AG09309 (cell line): Measurements from ENCODE around the gene CNIH3.
A peak's percentile ranks its signal among the peaks of the same experiment; 100 is the strongest.

Source experiments
- DNase-seq: peaks from one replicate; pipeline ENCODE4 v3.0.0-alpha.2; 2010; ENCODE audit warnings: low read depth
- H3K4me3 ChIP-seq: 2 replicates; pipeline ENCODE4 v1.5.1; 2011; ENCODE audit warnings: mild to moderate bottlenecking, low read depth, low read length, moderate library complexity; ENCODE audit not compliant: control insufficient read depth
- TF ChIP-seq, protein P1 (sequence below): IDR thresholded peaks from 2 replicates; pipeline ENCODE4 v1.5.1; 2011; ENCODE audit warnings: mild to moderate bottlenecking, low read depth, low read length, inconsistent platforms; ENCODE audit not compliant: insufficient read depth, control insufficient read depth; ENCODE audit errors: missing control alignments

CNIH3 gene

DNA sequence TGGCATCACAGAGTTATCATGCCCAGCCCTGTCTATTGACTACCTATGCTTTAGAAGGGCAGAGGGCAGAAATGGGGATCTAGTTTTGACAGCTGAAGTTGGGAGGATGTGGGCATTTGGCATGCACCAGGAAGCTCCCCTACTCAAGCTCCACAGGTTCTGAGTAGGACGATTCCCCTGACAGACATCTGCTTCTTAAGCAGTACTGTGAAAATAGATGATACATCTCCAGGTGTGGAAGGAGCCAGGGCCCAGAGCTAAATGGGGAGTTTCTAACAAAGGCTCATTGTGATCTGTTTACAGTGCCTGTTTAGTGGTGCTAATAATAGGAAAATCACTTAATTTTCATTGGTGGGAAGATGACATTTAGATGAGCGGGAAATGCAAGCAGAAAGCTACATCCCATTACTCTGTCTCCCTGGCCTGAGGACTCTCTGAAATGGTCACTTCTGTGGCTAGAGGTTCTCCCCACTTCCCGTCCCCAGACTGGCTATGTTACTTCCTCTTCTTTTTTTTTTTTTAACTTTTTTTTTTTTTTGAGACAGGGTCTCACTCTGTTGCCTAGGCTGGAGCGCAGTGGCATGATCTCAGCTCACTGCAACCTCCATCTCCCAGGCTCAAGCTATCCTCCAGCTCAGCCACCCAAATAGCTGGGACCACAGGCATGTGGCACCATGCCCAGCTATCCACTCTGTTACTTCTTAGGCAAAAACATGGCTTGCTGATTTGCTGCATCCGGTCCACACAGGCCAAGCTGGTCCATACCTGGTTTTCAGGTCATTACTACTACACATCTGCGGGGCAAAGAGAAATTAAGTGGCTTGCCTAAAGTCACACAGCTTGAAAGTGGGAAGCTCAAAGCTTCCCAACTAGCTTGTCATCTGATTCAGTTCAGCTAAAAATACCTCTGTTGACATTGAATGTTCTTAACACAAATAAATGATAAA lies 23.2 kb upstream of the CNIH3 start:
- peak; percentile 79 for DNase-seq
- TF ChIP-seq, protein P1, sequence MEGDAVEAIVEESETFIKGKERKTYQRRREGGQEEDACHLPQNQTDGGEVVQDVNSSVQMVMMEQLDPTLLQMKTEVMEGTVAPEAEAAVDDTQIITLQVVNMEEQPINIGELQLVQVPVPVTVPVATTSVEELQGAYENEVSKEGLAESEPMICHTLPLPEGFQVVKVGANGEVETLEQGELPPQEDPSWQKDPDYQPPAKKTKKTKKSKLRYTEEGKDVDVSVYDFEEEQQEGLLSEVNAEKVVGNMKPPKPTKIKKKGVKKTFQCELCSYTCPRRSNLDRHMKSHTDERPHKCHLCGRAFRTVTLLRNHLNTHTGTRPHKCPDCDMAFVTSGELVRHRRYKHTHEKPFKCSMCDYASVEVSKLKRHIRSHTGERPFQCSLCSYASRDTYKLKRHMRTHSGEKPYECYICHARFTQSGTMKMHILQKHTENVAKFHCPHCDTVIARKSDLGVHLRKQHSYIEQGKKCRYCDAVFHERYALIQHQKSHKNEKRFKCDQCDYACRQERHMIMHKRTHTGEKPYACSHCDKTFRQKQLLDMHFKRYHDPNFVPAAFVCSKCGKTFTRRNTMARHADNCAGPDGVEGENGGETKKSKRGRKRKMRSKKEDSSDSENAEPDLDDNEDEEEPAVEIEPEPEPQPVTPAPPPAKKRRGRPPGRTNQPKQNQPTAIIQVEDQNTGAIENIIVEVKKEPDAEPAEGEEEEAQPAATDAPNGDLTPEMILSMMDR = no peak

DNA sequence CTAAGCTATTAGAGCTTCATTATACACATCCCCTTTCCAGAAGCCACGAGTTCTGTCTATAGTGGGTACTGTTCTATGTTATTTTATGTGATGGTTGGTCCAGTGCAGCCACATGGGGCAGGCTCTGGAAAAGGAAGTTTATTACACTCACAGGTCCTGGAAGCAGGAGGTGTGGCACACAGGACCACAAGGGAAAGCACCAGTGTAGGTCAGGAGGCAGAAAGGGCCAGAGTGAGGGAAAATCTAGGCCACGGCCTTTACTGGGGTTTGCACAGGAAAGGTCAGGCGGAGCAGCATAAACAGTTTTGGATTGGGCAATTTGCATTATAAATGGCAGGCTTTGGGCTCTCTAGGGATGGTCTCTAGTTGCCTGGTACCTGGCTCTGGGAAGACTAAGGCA lies 21.8 kb upstream of the CNIH3 start:
- TF ChIP-seq, protein P1 = no peak
- DNase-seq = no peak

More for the DNA sequence above, 23.2 kb upstream of the CNIH3 start:
- H3K4me3 ChIP-seq = no peak overlapping the region

DNA sequence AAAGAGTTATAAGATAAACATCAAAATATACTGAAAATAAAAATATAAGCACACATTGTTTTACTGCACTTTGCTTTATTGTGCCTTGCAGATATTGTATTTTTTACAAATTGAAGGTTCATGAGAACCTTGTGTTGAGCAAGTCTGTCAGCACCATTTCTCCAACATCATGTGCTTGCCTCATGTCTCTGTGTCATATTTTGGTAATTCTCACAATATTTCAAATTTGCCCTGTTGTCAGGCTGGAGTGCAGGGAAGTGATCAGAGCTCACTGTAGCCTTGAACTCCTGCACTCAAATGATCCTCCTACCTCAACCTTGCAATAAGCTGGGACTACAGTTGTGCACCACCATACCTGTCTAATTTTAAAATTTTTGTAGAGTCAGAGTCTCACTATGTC lies 21.3 kb upstream of the CNIH3 start:
- TF ChIP-seq, protein P1 = no peak
- no peak overlapping the region for H3K4me3 ChIP-seq
- DNase-seq = no peak

More for the DNA sequence above, 21.8 kb upstream of the CNIH3 start:
- H3K4me3 ChIP-seq = no peak overlapping the region

DNA sequence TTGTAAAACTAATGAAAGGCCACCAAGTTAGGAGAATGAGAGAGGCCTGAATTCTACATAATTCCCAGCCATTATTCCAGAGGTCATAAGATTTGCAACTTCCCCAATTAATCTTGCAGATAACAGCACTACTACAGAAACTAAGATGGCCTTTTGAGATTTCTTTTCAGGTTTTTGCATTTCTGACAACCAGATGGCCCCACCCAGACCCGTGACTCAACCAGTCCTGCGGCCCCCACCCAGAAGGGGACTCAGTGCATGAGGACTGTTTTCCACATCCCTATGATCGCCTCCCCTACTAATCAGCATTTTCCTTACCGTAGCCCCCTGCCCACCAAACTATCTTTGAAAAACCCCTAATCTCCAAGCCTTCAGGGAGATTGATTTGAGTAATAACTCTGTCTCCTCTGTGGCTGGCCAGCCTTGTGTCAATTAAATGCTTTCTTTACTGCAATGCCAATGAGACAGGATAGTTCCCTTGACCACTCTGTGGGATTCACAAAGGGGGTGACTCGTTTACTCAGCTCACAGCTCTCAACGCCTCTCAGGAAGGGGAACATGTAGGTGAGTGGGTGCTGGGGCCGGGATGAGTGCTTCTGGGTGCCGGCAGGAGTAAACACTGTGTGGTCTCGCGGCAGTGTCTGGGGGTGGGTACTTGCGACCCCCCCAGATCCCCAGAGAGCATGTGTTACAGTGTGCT lies 10.5 kb upstream of the CNIH3 start:
- no peak for DNase-seq
- TF ChIP-seq, protein P1 = no peak
- H3K4me3 ChIP-seq = no peak overlapping the region

DNA sequence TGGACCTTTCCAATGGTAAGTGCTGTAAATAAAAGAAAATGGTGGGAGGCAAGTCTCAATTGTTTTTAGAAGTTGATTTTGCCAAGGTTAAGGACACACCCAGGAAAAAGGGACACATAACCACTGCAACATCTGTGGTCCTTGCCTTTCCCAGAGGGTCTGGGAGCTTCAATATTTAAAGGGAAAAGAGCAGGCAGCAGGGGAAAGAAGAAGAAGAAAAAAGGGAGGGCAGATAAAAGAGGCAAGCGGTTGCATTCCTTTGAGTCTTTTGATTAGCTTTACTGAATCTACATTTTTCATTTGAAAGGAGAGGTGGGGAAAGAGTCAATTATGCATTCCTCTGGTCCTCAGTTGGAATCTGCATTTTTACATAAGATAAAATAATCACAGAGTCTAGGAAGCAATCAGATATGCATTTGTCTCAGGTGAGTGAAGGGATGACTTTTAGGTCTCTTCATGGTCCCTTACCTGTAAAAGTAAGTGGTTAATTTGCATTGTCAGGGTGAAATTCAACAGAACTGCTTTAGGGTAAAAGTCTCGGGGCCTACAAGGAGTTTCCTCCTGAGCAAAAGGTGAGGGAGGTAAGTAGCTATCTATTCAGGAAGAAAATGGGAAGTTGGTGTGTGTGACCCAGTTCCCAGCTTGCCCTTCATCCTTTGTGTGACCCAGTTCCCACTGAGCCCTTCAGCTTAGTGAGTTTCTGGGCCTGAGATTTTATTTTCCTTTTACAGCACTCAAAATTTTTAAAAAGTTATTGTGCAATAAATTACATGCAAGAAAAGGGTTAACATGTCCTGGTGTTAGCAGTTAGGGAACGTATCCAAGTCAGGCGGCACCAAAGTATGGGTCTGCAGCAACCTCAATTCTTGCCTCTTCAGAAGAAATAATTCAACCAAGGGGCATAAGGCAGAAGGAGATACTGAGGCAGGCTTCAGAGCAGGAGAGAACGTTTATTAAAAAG lies 8.6 kb upstream of the CNIH3 start:
- no peak for DNase-seq
- H3K4me3 ChIP-seq = no peak overlapping the region
- TF ChIP-seq, protein P1 = no peak

DNA sequence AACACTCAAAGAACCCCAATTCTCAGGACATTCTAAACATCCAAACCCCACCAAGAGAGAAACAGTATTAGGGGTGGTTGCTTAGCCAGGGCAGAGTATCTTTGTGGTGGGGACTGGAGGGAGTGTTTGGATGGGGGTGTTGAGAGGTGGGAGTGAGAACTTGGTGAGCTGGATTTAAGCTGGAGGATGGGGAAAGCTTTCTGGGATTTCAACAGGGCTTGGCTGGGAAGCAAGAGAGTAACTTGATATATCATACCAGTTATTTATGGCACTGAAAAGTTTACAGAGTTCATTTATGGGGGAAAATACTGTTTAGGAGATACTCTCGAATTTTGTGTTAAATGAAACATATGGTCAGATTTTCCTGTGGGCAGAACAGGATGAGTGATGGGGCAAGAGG lies 6.8 kb upstream of the CNIH3 start:
- TF ChIP-seq, protein P1 = no peak
- DNase-seq = no peak
- no peak overlapping the region for H3K4me3 ChIP-seq
